ENCODE results near the gene OR10G3. TPM values are rescaled to one million over a fixed set of nuclear protein-coding genes. Genes with fewer than 3 reads are reported as not detected.

The OR10G3 gene
- total RNA-seq, 1 donor from 2014 or later: not detected

DNA sequence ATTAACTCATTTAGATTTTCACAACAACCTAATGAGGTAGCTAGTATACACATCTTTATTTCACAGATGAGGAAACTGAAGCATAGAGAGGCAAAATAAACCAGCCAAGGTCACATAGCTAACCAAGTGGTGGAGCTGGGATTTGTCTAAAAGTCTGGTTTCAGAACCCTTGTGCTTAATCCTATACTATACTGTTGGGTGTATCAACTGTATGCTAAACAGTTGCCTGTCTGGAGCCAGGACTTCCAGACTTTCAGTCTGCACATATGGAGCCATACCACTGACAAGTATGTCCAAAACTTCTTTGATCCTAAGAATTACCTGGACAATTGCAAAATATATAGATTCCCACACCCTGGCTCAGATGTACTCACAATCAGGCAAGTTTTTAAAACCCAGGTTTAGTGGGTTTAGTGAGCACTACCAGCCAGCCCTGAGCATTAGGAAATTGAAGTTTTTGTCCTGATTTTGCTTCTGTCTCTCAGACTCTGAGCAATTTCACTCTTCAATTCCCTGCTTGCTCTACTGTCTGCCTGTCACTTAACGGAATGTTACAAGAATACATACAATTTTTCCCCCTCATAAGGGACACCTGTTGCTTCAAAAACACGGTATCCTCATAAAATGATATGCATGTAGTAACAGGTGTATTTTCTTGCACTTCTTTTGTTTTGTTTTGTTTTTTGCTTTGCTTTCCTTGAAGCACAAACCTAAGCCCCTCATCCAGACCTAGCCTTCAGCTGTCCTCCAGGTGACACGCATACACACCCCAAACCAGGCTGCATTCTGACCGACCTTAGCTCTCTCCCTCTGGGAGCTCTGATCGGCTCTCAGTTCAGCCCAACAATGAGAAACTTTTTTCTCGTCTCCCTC, 44.1 kb downstream of the OR10G3 start:
- H3K27me3 Mint-ChIP-seq: no peaks in the 10 kb centered on the region
- H3K27ac Mint-ChIP-seq: peak overlapping the region; percentile 91
- H3K9me3 Mint-ChIP-seq (ENCODE audit: low read depth): no peaks in the 10 kb centered on the region
- TF ChIP-seq, protein P1, sequence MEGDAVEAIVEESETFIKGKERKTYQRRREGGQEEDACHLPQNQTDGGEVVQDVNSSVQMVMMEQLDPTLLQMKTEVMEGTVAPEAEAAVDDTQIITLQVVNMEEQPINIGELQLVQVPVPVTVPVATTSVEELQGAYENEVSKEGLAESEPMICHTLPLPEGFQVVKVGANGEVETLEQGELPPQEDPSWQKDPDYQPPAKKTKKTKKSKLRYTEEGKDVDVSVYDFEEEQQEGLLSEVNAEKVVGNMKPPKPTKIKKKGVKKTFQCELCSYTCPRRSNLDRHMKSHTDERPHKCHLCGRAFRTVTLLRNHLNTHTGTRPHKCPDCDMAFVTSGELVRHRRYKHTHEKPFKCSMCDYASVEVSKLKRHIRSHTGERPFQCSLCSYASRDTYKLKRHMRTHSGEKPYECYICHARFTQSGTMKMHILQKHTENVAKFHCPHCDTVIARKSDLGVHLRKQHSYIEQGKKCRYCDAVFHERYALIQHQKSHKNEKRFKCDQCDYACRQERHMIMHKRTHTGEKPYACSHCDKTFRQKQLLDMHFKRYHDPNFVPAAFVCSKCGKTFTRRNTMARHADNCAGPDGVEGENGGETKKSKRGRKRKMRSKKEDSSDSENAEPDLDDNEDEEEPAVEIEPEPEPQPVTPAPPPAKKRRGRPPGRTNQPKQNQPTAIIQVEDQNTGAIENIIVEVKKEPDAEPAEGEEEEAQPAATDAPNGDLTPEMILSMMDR (IDR thresholded peaks at IDR 0.05; ENCODE audit: unreplicated experiment): no peak
- no peaks in the 10 kb centered on the region for H3K36me3 Mint-ChIP-seq (ENCODE audit: insufficient read depth)
- H3K4me3 Mint-ChIP-seq (ENCODE audit: low read depth): peak overlapping the region; percentile 94
- H3K4me1 Mint-ChIP-seq (ENCODE audit: low read depth): peaks cover 26% of the 10 kb centered on the region
- no peak for DNase-seq (ENCODE audit: low spot score, unreplicated experiment)

DNA sequence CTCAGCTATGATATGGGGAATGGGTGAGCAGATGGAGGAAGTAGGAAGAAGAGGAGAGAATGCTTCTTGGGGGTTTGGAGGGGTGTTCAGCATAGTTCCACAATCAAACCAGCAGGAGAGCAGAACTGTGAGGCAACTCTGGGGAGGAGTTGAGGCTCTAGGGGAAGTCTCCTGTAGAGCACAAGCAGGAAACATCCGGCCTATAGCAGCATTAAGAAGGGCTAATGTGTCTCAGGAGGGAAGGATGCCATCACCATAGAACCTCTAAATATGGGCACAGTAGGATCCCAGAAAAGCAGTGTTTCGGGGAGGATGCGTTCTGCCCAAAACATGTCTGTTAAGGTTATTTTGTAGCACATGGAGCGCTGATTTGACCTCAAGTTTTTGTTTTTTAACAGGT, 45.3 kb downstream of the OR10G3 start:
- Mint-ChIP-seq H3K36me3 (ENCODE audit: insufficient read depth) (no peaks in the 10 kb centered on the region), H3K27me3 (no peaks in the 10 kb centered on the region), H3K9me3 (ENCODE audit: low read depth) (no peaks in the 10 kb centered on the region), H3K27ac (no peak overlapping the region), H3K4me1 (ENCODE audit: low read depth) (peaks cover 27% of the 10 kb centered on the region), H3K4me3 (ENCODE audit: low read depth) (peak overlapping the region; percentile 50)
- TF ChIP-seq, protein P1 (IDR thresholded peaks at IDR 0.05; ENCODE audit: unreplicated experiment): no peak
- no peak for DNase-seq (ENCODE audit: low spot score, unreplicated experiment)

DNA sequence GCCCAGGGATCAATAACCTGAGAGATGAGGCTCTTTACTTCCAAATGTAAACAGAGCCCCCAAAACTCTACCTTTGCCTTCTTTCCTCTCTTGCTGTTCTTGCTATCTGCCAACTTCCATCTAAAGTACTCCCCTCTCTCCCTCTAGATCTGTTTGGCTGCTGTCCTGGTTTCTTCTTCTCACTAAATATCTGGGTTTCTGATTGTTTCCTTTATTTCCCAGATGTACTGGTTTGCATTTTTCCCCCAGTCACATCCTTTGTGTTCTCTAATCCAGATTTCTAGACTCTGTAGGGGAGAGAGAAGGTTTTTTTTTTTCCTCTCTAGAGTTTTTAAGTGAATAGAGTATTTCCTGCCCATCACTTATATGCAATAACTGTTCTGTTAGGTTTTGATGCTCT, 46.6 kb downstream of the OR10G3 start:
- no peaks in the 10 kb centered on the region for H3K9me3 Mint-ChIP-seq (ENCODE audit: low read depth)
- no peak overlapping the region for H3K4me3 Mint-ChIP-seq (ENCODE audit: low read depth)
- H3K27me3 Mint-ChIP-seq: no peaks in the 10 kb centered on the region
- TF ChIP-seq, protein P1 (IDR thresholded peaks at IDR 0.05; ENCODE audit: unreplicated experiment): no peak
- peaks cover 31% of the 10 kb centered on the region for H3K4me1 Mint-ChIP-seq (ENCODE audit: low read depth)
- no peaks in the 10 kb centered on the region for H3K36me3 Mint-ChIP-seq (ENCODE audit: insufficient read depth)
- H3K27ac Mint-ChIP-seq: no peak overlapping the region
- no peak for DNase-seq (ENCODE audit: low spot score, unreplicated experiment)

- peaks cover 33% of the 10 kb centered on the region for H3K4me1 Mint-ChIP-seq (ENCODE audit: low read depth)
These were observed 50.4 kb downstream of the OR10G3 start for GRCh38 chr14:21529515-21529914.

More at GRCh38 chr14:21529515-21529914, 50.4 kb downstream of the OR10G3 start:
- no peak overlapping the region for H3K4me3 Mint-ChIP-seq (ENCODE audit: low read depth)
- no peaks in the 10 kb centered on the region for H3K27me3 Mint-ChIP-seq
- peak overlapping the region; percentile 96 for H3K27ac Mint-ChIP-seq
- TF ChIP-seq, protein P1 (IDR thresholded peaks at IDR 0.05; ENCODE audit: unreplicated experiment): no peak
- peaks cover 4% of the 10 kb centered on the region for H3K36me3 Mint-ChIP-seq (ENCODE audit: insufficient read depth)
- DNase-seq (ENCODE audit: low spot score, unreplicated experiment): no peak
- H3K9me3 Mint-ChIP-seq (ENCODE audit: low read depth): no peaks in the 10 kb centered on the region
